Activated CD8-positive, alpha-beta T cell treated with anti-CD3 and anti-CD28 coated beads, Interleukin-2, amount 10 ng/mL, durations not matched to agents 7 days and 5 days (primary cell): ENCODE data around the gene TMEM202. TPM values are rescaled to one million over a fixed set of nuclear protein-coding genes. Genes with fewer than 3 reads are reported as not detected.
A peak's percentile ranks its signal among the peaks of the same experiment; 100 is the strongest.
"Not testable (repeated sequence)": the region's sequence is repeated elsewhere in the genome, so short reads cannot be mapped to it uniquely, and the experiment has no call there.

ENCODE experiments used
- ATAC-seq: fragments of 150-1000 bp; cut with Tn5 transposase; one replicate; pipeline ENCODE4 v1.10.0; 2021; ENCODE audit warnings: moderate library complexity
- CTCF ChIA-PET: fragments of 350-600 bp; sonication (Branson Sonifier 250); formaldehyde crosslinking; loops from one replicate; lab custom pipeline; 2021; ENCODE audit warnings: antibody characterized with exemption; lab: Charles Lee
- POLR2A ChIA-PET: fragments of 350-600 bp; sonication (Branson Sonifier 250); formaldehyde crosslinking; loops from one replicate; lab custom pipeline; 2021; ENCODE audit warnings: antibody characterized with exemption; lab: Charles Lee
- DNase-seq: peaks from one replicate; pipeline ENCODE4 v3.0.0-alpha.2; 2020
- H3K27ac Mint-ChIP-seq: one replicate; pipeline ENCODE4 v1.8.0; 2021; ENCODE audit warnings: mild to moderate bottlenecking, mixed read lengths
- H3K27me3 Mint-ChIP-seq: one replicate; pipeline ENCODE4 v1.8.0; 2021; ENCODE audit warnings: low read depth, mixed read lengths
- H3K36me3 Mint-ChIP-seq: one replicate; pipeline ENCODE4 v1.8.0; 2021; ENCODE audit warnings: low read depth, mixed read lengths
- H3K4me1 Mint-ChIP-seq: one replicate; pipeline ENCODE4 v1.8.0; 2021; ENCODE audit warnings: low read depth, mixed read lengths
- H3K4me3 Mint-ChIP-seq: one replicate; pipeline ENCODE4 v1.8.0; 2021; ENCODE audit warnings: mild to moderate bottlenecking, mixed read lengths
- H3K9me3 Mint-ChIP-seq: one replicate; pipeline ENCODE4 v1.8.0; 2022; ENCODE audit warnings: mixed read lengths; ENCODE audit not compliant: insufficient read depth
- total RNA-seq, 2 experiments: library from RNA; stranded (reverse); gene quantifications; one replicate each; pipeline ENCODE4 v1.2.3, GENCODE V29; 2021

The TMEM202 gene
- total RNA-seq, 2 experiments from 2014 or later, result not detected

GRCh38 chr15:72375501-72375845 is 22.6 kb upstream of the TMEM202 start:
- H3K36me3 Mint-ChIP-seq, result peaks cover 17% of the 10 kb centered on the region
- H3K27me3 Mint-ChIP-seq, result no peaks in the 10 kb centered on the region
- DNase-seq, result no peak
- H3K4me1 Mint-ChIP-seq, result peaks cover 40% of the 10 kb centered on the region
- peak overlapping the region; percentile 90 for H3K4me3 Mint-ChIP-seq
- H3K9me3 Mint-ChIP-seq, result no peaks in the 10 kb centered on the region
- ChIA-PET POLR2A (interaction anchor here (0.6 to 2.7 kb wide), 22 partner anchors 8 to 1119 kb away, joined by 3 to 53 read pairs (median 4); partner anchors contain the start of genes ARIH1, BBS4, HIGD2B and PKM), CTCF (interaction anchor here (1.2 to 2.6 kb wide), 6 partner anchors 8 to 225 kb away, joined by 3 to 9 read pairs (median 4); partner anchors contain the start of gene ARIH1)
- peak overlapping the region; percentile 98 for H3K27ac Mint-ChIP-seq
- ATAC-seq, result peak; percentile 62

- Mint-ChIP-seq H3K4me3 (peak within 1 kb of the TSS; percentile 90), H3K9me3 (no peaks in the 10 kb centered on the region), H3K27me3 (no peaks in the 10 kb centered on the region), H3K36me3 (peaks cover 14% of the 10 kb centered on the region), H3K4me1 (peaks cover 40% of the 10 kb centered on the region), H3K27ac (peak within 1 kb of the TSS; percentile 98)
- ATAC-seq (peak; percentile 86), DNase-seq (peak; percentile 98)
- ChIA-PET POLR2A (interaction anchor here (0.6 to 2.7 kb wide), 23 partner anchors 8 to 1118 kb away, joined by 3 to 53 read pairs (median 4); partner anchors contain the start of genes ARIH1, BBS4, HIGD2B and PKM), CTCF (interaction anchor here (1.2 to 2.6 kb wide), 6 partner anchors 9 to 224 kb away, joined by 3 to 9 read pairs (median 4); partner anchors contain the start of gene ARIH1)
Observed at GRCh38 chr15:72375846-72376581, 22.1 kb upstream of the TMEM202 start, which contains the start of gene HEXA. HEXA (minus strand) TSS chr15:72376014; CDS start chr15:72375972, 42 bp downstream.

- Mint-ChIP-seq H3K27me3 (no peaks in the 10 kb centered on the region), H3K36me3 (peaks cover 13% of the 10 kb centered on the region), H3K4me1 (peaks cover 38% of the 10 kb centered on the region), H3K9me3 (no peaks in the 10 kb centered on the region), H3K27ac (no peak overlapping the region), H3K4me3 (no peak overlapping the region)
- CTCF ChIA-PET, result interaction anchor here (0.8 to 2.6 kb wide), 3 partner anchors 65 to 106 kb away, joined by 3 to 8 read pairs (median 3); no protein-coding TSS in a partner anchor
- ATAC-seq, result no peak
- POLR2A ChIA-PET, result interaction anchor here (0.6 to 2.7 kb wide), 6 partner anchors 11 to 150 kb away, joined by 3 to 53 read pairs (median 12); partner anchors contain the start of gene ARIH1
- no peak for DNase-seq
Observed at GRCh38 chr15:72377331-72377730, 20.8 kb upstream of the TMEM202 start.

GRCh38 chr15:72379106-72379505 is 19.0 kb upstream of the TMEM202 start:
- DNase-seq, POLR2A ChIA-PET, ATAC-seq, CTCF ChIA-PET, H3K4me3 Mint-ChIP-seq, H3K27ac Mint-ChIP-seq, H3K9me3 Mint-ChIP-seq: not testable (repeated sequence)
- Mint-ChIP-seq H3K27me3 (peaks cover 11% of the 10 kb centered on the region), H3K4me1 (peaks cover 26% of the 10 kb centered on the region), H3K36me3 (peaks cover 13% of the 10 kb centered on the region)

GRCh38 chr15:72379856-72380430 is 18.2 kb upstream of the TMEM202 start:
- ATAC-seq (no peak), DNase-seq (no peak)
- CTCF ChIA-PET, result no interaction called here
- peaks cover 17% of the 10 kb centered on the region for H3K4me1 Mint-ChIP-seq
- H3K27me3 Mint-ChIP-seq, result peaks cover 16% of the 10 kb centered on the region
- peaks cover 10% of the 10 kb centered on the region for H3K36me3 Mint-ChIP-seq
- H3K27ac Mint-ChIP-seq, result no peak overlapping the region
- H3K9me3 Mint-ChIP-seq, result no peaks in the 10 kb centered on the region
- H3K4me3 Mint-ChIP-seq, result no peak overlapping the region
- POLR2A ChIA-PET, result no interaction called here

GRCh38 chr15:72380743-72381142 is 17.4 kb upstream of the TMEM202 start:
- H3K27me3 Mint-ChIP-seq, result peaks cover 22% of the 10 kb centered on the region
- POLR2A ChIA-PET, result no interaction called here
- no peak overlapping the region for H3K27ac Mint-ChIP-seq

GRCh38 chr15:72382146-72382545 is 16.0 kb upstream of the TMEM202 start:
- no peak for DNase-seq
- CTCF ChIA-PET, result interaction anchor here (0.7 to 1.6 kb wide), 4 partner anchors 13 to 99 kb away, joined by 3 to 6 read pairs (median 3); no protein-coding TSS in a partner anchor

More at GRCh38 chr15:72380743-72381142, 17.4 kb upstream of the TMEM202 start:
- ATAC-seq (no peak), DNase-seq (no peak)
- CTCF ChIA-PET, result no interaction called here
- peaks cover 12% of the 10 kb centered on the region for H3K4me1 Mint-ChIP-seq
- no peaks in the 10 kb centered on the region for H3K9me3 Mint-ChIP-seq
- peaks cover 5% of the 10 kb centered on the region for H3K36me3 Mint-ChIP-seq
- no peak overlapping the region for H3K4me3 Mint-ChIP-seq

GRCh38 chr15:72387741-72388140 is 10.4 kb upstream of the TMEM202 start:
- ChIA-PET POLR2A (no interaction called here), CTCF (no interaction called here)
- Mint-ChIP-seq H3K9me3 (no peaks in the 10 kb centered on the region), H3K36me3 (no peaks in the 10 kb centered on the region), H3K27ac (no peak overlapping the region), H3K4me3 (no peak overlapping the region), H3K27me3 (peaks cover 30% of the 10 kb centered on the region), H3K4me1 (no peaks in the 10 kb centered on the region)
- ATAC-seq (no peak), DNase-seq (no peak)

More at GRCh38 chr15:72382146-72382545, 16.0 kb upstream of the TMEM202 start:
- Mint-ChIP-seq H3K4me3 (no peak overlapping the region), H3K27ac (no peak overlapping the region), H3K9me3 (no peaks in the 10 kb centered on the region), H3K4me1 (peaks cover 4% of the 10 kb centered on the region), H3K36me3 (no peaks in the 10 kb centered on the region), H3K27me3 (peaks cover 22% of the 10 kb centered on the region)
- POLR2A ChIA-PET, result no interaction called here
- ATAC-seq, result no peak

- Mint-ChIP-seq H3K4me3 (no peak overlapping the region), H3K36me3 (no peaks in the 10 kb centered on the region), H3K27ac (no peak overlapping the region), H3K9me3 (no peaks in the 10 kb centered on the region), H3K4me1 (no peaks in the 10 kb centered on the region), H3K27me3 (peaks cover 22% of the 10 kb centered on the region)
- ChIA-PET CTCF (no interaction called here), POLR2A (interaction anchor here (1.2 kb wide), 1 partner anchor 13 kb away, joined by 4 read pairs; the partner anchor contains the start of gene HEXA)
- DNase-seq (no peak), ATAC-seq (no peak)
Observed at GRCh38 chr15:72389231-72389630, 8.9 kb upstream of the TMEM202 start.

GRCh38 chr15:72396331-72396730 is 1.8 kb upstream of the TMEM202 start:
- DNase-seq, CTCF ChIA-PET, H3K36me3 Mint-ChIP-seq, POLR2A ChIA-PET, H3K4me3 Mint-ChIP-seq, H3K4me1 Mint-ChIP-seq, H3K27ac Mint-ChIP-seq, ATAC-seq, H3K9me3 Mint-ChIP-seq: not testable (repeated sequence)
- H3K27me3 Mint-ChIP-seq, result peaks cover 15% of the 10 kb centered on the region

- CTCF ChIA-PET, result no interaction called here
- no peak for ATAC-seq
- Mint-ChIP-seq H3K9me3 (no peaks in the 10 kb centered on the region), H3K4me1 (no peaks in the 10 kb centered on the region), H3K4me3 (no peak overlapping the region), H3K36me3 (no peaks in the 10 kb centered on the region), H3K27me3 (peaks cover 31% of the 10 kb centered on the region), H3K27ac (no peak overlapping the region)
- no peak for DNase-seq
- POLR2A ChIA-PET, result no interaction called here
Observed at GRCh38 chr15:72398648-72399047, 543 bp downstream of the TMEM202 start.
